ENCODE measurements around the gene SGPP1.
"Not testable (repeated sequence)": the region's sequence is repeated elsewhere in the genome, so short reads cannot be mapped to it uniquely, and the experiment has no call there.

Gene SGPP1

DNA sequence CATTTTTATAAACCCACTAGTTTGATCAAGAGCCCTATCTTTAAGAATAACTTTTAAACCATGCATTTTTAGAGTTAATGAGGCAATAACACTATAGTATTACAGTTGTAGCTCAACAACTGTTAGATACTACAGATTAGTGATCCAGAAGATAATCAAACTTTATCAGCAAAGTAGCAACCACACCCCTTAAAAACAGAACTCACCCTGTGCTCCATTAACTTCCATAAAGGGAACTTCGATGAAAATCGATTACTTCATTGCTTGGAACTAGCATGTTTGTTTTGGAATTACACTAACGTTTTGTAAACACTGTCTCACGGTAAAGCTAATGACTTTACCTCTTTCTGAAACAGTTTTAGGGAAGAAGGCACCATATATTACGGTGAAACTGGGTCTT is 1.4 kb downstream of the SGPP1 start:
- DNase-seq (ENCODE audit: low spot score): no peak

DNA sequence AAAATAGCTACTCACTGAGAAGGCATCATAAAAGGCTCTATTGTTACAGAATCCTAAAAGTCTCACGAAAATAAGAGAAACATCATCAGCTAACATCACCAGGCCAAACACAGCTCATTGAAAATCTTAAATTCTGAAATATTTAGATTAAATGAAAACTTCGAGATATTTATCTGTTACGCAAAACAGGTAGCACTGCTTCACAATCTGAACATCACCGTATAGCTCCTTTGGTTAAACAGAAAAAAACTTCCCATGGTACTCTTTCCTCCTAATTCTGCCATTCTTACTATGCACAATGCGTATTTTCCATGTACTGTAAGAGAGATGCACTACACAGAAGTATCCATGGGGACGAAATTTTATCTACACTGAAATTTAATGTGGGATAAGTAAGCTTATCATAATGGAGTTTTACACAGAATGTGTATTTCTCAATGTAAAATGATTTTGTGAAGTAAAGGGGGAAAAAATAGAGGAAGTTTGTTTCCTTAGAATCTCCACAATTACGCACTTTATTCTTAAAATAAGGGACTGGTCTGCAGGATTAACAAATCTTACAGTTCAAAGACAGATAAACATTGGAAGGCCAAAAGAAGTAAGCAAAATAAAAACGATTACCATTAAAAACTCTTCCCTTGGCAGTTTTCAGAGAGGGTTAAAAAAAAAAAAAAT is 1.9 kb downstream of the SGPP1 start:
- no peak for DNase-seq (ENCODE audit: low spot score)

DNA sequence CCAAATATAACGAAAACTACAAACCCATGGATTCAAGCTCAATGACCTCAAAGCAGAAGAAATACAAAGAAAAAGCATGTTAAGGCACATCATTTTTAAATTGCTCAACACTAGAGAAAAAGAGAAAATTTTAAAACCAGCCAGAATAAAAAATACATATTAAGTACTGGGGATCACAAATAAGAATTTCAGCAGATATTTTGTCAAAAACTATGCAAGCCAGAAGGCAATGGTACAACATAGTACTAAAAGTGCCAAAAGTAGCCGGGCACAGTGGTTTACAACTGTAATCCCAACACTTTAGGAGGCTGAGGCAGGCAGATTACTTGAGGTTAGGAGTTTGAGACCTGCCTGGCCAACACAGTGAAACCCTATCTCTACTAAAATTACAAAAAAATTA is 10.2 kb downstream of the SGPP1 start:
- peak; percentile 10 for DNase-seq (ENCODE audit: low spot score)

DNA sequence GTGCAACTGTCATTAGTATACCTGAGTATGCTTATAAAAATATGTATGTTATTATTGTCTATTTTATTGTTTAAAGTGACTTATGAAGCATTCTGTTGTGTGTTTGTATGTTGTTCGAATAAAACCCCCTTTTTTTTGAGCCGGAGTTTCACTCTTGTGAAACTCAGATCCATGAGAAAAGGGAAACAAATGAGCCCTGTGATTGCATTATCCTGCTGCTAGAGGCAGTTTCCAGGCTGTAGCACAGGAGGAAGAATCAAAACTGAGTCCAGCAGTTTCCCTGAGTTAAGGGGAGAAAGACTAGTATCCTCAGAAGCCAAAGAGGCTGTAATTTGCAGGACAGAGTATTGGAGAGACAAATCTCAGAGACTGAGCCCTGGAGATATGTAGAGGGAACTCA is 12.5 kb downstream of the SGPP1 start:
- DNase-seq (ENCODE audit: low spot score): no peak

DNA sequence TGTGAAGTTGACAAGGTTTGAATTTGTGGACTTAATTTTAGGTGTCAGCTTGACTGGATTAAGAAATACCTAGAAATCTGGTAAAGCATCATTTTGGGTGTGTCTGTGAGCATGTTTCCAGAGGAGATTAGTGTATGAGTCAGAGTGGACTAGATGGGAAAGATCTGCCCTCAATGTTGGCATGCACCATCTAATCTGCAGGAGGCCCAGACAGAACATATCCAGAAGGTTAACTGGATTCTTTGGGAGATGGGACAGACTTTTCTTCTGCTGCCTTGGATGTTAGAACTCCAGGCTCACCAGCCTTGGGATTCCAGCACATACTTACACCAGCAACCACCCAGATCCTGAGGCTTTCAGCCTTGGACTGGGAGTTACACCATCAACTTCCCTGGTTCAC is 14.1 kb downstream of the SGPP1 start:
- no peak for DNase-seq (ENCODE audit: low spot score)

DNA sequence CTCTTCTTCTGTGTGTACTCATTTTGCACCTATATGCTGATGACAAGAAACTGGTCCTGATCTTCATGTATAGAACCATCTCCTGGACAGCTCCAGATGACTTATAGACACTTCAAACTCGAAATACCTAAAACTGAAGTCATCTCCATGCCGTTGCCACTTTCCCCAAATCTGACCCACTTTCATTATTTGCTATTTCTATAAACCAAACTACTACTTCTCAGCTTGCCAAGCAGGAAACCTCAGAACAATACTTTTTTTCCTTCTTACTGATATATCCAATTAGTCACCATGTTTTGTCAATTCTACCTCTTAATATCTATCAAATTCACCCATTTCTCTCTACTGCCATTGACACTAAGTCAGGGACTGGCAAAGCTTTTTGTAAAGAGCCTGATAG is 14.8 kb downstream of the SGPP1 start:
- no peak for DNase-seq (ENCODE audit: low spot score)

DNA sequence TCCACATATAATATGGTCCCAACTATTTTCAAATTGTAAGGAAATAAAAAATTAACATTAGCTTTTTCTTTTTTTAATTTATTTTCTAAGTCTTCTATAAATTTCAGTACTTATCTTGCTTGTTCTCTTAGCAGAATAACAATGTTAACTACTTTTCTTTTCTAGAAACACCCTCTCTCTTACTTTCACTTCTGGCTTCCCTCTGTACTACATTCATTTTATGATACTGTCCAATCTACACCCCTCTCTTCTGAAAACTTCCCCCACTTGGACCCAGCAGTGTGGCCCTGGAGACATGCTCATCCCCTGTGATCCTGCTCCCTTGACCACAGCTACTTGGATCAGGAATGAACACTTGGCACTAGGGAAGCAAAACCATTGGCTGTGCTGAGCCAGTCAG is 15.7 kb downstream of the SGPP1 start:
- DNase-seq (ENCODE audit: low spot score): no peak

DNA sequence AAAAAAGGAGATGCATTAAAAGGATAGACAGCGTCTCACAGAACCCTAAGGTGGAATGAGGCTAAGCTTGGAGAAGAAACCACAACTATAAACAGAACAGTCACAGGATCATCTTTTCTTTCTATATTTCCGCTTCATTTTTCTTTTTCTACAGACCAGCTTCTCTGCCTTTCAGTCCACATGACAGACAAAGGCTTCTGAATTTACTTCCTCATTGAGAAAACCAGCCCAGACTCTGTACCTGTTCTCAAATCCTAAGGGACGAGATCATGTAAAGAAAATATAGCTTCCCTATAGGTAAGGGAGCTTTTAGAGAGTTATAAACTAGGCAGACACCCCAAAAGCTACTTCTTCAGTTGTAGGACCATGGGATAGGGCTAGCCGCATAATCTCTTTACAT is 17.4 kb downstream of the SGPP1 start:
- DNase-seq (ENCODE audit: low spot score): no peak

DNA sequence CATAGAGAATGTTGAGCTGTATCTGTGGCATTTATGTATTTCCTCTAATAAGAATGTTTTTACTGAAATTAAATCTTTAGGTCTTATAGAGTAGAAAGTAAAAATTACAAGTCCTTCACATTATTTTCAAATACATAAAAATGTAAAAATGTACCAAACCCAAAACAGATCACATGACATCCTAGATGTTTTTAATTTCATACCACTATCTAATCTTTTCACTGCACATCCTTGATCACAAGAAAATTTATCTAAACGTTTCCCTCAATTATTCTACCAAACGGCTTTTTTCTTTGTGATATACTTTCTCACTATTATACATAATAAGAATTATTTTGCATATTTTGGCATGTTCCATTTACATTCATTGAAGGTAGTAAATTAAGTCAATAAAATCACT is 18.3 kb downstream of the SGPP1 start:
- no peak for DNase-seq (ENCODE audit: low spot score)

DNA sequence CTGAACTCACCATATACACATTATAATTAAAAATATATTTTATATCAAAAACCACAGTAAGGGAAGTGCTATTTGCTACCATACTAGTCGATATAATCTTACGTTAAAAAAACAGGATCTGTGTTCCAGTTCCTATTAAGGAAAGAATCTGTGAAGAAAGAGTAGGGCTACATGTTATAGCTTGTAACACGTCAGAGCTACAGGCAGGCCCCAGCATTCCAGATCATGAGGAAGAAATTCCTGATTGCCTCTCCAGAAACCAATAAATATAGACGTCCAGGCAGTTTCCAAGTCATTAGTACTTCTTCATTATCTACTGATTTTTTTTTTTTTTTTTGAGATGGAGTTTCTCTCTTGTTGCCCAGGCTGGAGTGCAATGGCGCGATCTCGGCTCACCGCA is 20.6 kb downstream of the SGPP1 start:
- no peak for DNase-seq (ENCODE audit: low spot score)

DNA sequence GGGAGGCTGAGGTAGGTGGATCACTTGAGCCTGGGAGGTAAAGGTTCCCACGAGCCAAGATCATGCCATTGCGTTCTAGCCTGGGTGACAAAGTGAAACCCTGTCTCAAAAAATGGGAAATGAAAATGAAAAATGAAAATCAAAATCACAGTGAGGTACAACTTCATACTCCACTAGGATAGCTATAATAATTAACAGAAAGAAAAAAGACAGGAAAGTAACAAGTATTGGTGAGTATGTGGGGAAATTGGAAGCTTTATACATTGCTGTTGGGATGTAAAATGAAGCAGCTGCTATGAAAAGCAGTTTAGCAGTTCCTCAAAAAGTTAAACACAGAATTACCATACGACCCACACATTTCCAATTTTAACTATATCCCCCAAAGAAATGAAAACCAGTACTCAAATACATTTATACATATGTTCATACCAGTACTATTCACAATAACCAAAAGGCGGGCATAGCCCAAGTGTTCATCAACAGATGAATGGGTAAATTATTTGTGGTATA is 22.2 kb downstream of the SGPP1 start:
- no peak for DNase-seq (ENCODE audit: low spot score)

DNA sequence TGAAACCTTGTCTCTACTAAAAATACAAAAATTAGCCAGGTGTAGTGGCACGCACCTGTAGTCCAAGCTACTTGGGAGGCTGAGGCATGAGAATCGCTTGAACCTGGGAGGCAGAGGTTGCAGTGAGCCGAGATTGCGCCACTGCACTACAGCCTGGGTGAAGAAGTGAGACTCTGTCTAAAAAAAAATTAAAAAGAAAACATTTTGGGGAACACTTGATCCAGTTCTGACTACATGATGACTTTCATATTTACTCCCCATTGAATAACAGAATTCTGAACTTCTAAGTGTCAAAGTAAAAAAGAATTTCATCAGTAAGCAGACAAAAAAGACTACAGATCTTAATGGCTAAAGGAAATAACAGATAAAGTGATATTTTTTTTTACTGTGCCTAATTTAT is 25.3 kb downstream of the SGPP1 start:
- DNase-seq (ENCODE audit: low spot score): not testable (repeated sequence)

DNA sequence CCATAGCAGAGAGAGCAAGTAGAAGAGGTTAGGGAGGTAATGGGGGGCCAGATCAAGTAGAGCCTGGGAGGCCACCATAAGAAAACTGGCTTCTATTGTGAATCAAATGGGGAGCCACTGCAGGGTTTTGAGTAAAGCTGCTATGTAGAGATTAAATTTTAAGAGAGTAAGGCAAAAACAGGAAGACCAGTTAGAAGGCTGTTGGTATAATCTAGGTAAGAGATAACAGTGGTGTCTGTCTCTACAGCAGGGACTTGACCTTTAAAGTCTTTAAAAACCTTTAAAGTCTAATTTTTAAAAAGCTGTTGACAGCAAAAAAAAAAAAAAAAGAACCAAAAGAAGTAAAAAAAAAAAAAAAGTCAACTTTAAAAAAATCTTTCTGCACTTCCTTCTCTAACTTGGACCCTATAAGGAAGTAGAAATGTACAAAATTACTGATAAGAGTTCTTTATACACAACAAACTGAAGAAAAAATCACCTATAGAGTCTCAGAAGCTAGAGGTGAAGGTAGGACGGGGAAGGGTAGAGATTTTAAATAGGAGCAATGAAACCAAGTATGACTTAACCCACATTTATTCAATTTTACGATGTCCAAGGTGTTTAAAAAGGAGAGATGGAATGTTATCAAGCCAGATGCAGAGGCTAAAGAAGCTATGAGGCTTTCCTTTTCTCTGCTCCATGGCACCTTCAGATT is 26.1 kb downstream of the SGPP1 start:
- no peak for DNase-seq (ENCODE audit: low spot score)

DNA sequence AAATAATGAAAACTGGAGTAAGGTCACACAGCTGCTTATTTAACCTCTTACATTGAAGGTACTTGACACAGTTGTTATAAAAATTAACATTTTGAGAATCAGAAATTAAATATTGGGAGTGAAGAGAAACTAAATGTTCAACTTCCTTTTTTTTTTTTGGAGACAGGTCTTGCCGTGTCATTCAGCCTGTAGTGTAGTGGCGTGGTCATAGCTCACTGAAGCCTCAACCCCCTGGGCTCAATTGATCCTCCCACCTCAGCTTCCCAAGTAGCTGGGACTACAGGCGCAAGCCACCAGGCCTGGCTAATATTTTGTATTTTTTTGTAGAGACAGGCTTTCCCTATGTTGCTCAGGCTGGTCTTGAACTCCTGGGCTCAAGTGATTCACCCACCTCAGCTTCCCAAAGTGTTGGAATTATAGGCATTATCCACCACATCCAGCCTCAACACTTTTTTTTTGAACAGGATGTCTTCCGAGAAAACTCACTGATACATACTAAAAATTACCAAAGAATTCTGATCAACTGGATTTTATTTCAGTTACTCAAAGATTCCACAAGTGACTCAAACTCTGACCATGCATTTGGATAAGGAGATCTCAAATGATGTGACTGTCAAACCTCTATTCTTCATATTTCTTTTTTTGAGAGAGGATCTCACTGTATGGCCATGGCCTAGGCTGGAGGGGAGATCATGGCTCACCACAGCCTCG is 35.4 kb downstream of the SGPP1 start:
- DNase-seq (ENCODE audit: low spot score): no peak

DNA sequence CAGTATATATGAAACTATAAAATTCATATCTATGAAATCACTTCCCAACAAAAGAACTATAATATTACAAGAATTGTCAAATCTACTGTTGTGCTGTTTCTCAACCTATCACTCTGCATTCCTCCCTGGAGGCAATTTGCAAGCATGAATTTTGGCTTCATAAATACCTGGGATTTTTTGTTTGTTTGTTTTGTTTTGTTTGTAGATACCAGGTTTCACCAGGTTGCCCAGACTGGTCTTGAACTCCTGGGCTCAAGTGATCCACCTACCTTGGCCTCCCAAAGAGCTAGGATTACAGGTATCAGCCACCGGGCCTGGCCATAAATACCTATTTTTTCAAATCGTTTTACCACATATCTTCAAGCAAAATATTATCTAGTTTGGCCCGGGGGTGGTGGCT is 38.7 kb downstream of the SGPP1 start:
- DNase-seq (ENCODE audit: low spot score): no peak

DNA sequence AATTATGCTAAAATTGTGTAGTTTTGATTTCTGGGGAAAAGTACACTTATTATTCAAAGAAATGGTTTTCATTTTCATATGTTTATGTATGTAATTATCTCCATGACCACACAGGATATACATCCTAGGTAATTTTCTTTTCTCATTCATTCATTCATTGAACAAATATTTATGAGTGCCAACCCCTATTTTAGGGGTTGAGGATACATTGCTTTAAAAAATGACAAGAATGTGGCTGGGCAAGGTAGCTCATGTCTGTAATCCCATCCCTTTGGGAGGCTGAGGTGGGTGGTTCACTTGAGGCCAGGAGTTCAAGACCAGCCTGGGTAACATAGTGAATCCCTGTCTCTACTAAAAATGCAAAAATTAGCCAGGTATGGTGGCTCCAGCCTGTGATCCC is 40.9 kb downstream of the SGPP1 start:
- no peak for DNase-seq (ENCODE audit: low spot score)

DNA sequence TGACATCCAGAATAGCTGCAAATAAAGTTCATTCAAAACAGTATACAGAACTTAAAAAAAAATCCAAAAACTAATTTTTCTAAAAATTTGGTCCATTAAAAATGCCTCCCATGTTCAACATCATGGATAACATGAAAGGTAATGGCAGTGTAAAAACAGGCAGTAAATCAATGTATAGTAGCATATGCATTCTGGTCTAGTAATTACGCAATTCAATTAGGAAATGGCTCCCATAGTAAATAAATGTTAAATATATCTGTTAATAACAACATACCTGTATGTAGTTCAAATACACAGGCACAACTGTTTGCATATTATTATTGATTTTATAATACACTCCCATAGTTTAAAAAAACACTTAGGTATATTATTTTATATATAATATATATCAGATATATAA is 42.5 kb downstream of the SGPP1 start:
- no peak for DNase-seq (ENCODE audit: low spot score)

DNA sequence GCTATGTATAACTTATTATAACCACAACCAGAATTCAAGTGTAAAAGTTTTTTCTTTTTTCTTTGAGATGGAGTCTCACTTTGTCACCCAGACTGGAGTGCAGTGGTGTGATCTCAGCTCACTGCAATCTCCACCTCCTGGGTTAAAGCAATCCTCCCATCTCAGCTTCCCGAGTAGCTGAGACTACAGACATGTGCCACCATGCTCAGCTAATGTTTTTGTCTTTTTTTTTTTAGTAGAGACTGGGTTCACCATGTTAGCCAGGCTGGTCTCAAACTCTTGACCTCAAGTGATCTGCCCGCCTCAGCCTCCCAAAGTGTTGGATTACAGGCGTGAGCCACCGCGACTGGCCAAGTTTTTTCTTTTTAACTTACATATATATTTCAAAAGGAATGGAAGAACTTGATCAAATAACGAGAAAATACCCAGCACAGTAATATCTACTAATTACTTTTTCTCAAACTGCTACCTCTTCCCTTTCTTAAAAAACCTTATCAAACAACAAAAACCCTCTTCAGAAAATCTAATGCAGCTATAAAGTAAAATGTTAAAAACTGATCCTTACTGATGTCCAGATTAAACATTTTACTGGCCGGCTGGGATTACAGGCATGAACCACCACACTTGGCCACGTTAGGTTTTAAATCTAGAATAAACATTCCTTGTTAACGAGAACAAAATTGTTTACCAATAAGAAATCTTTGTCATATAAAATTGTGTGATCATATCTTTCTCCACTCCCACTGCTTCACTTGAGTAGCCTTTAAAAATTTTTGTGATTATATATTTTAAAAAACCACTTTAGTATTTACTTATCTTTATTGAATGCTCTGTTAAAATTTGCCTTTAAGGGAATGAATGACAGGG is 44.9 kb downstream of the SGPP1 start:
- no peak for DNase-seq (ENCODE audit: low spot score)

DNA sequence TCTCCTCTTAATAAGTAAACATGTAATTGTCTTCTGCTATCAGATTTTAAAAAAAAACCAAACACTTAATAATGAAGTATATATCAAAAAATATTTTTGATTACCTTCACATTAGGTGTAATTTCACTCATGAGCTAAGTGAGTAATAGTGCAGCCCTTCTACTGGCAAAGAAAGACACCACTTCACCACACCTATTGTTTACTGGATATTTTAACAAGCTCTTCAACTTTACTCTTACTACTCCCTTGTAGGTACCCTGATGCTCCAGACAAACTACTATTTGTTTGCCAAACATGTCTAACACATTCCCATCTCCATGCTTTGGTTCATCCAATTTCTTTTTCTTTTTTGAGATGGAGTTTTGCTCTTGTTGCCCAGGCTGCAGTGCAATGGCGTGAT is 49.3 kb downstream of the SGPP1 start:
- no peak for DNase-seq (ENCODE audit: low spot score)

DNA sequence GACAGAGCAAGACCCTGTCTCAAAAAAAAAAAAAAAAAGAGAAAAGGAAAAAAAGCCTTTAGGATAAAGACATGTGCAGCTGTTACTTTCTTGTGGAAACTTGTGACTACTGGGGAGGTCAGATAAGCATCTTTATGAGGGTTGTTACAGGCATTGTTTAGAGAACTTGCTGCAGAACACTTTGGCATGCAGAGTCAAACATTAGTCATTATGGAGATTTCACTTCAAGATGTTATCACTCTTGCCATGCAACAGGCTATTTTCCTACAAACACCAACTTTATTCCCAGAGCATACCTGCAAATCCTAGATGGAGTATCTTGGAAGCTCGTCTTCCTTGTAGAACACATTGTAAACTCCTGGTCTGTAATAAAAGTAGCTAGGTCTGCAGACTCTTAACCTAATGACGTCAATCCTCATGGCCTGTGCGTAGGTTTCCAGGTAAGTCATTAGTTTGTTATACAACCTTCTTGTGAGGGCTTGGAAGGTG is 49.9 kb downstream of the SGPP1 start:
- DNase-seq (ENCODE audit: low spot score): no peak

DNA sequence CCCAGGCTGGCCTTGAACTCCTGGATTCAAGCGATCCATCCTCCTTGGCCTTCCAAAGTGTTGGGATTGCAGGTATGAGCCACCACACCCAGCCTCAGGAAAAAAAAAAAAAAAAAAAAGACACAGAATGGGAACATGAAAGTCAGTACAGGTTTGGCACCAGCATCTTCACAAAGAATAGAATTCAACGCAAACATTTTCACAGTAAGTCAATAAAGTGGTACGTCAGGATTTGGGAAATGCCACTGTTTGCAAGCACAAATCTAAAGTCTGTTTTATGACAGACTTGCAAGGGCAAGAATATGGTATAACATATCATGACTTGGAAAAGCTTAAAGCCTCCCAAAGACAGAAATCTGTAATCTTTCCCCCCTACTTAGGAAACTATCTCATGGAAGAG is 51.2 kb downstream of the SGPP1 start:
- DNase-seq (ENCODE audit: low spot score): no peak

DNA sequence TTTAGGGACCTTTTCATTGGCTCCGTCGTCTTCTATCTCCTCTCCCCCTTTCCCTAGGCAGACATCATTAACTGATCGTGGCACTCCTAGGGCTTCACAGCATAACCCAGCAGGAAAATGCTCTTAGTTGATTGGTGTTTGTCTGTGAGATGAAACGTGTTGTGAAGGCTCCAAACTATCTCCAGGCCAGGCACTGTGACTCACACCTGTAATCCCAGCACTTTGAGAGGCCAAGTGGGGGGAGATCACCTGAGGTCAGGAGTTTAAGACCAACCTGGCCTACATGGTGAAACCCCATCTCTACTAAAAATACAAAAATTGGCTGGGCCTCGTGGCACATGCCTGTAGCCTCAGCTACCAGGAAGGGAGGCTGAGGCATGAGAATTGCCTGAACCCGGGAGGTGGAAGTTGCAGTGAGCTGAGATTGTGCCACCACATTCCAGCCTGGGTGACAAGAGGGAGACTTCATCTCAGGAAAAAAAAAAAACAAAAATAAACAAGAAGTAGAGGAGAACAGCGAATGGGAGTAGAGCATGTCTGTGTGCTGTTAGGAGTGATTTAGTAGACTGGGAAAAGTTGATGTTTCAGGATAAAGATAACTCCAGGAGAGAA is 53.9 kb downstream of the SGPP1 start:
- no peak for DNase-seq (ENCODE audit: low spot score)

Data from iPS-NIHi11 (cell line).